ENCODE measurements around the gene XRCC2. TPM values are rescaled to one million over a fixed set of nuclear protein-coding genes. Genes with fewer than 3 reads are reported as not detected.

XRCC2 gene
- total and polyA plus RNA-seq, 2 experiments from 2014 or later, result 18.9 to 33.2 TPM

- TF ChIP-seq, protein P1, sequence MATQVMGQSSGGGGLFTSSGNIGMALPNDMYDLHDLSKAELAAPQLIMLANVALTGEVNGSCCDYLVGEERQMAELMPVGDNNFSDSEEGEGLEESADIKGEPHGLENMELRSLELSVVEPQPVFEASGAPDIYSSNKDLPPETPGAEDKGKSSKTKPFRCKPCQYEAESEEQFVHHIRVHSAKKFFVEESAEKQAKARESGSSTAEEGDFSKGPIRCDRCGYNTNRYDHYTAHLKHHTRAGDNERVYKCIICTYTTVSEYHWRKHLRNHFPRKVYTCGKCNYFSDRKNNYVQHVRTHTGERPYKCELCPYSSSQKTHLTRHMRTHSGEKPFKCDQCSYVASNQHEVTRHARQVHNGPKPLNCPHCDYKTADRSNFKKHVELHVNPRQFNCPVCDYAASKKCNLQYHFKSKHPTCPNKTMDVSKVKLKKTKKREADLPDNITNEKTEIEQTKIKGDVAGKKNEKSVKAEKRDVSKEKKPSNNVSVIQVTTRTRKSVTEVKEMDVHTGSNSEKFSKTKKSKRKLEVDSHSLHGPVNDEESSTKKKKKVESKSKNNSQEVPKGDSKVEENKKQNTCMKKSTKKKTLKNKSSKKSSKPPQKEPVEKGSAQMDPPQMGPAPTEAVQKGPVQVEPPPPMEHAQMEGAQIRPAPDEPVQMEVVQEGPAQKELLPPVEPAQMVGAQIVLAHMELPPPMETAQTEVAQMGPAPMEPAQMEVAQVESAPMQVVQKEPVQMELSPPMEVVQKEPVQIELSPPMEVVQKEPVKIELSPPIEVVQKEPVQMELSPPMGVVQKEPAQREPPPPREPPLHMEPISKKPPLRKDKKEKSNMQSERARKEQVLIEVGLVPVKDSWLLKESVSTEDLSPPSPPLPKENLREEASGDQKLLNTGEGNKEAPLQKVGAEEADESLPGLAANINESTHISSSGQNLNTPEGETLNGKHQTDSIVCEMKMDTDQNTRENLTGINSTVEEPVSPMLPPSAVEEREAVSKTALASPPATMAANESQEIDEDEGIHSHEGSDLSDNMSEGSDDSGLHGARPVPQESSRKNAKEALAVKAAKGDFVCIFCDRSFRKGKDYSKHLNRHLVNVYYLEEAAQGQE (IDR thresholded peaks at IDR 0.05; ENCODE audit: unreplicated experiment), result no peak
- TF ChIP-seq CTCF (conservative IDR thresholded peaks at IDR 0.05; ENCODE audit: low read depth in 2 of 2) (no peak), JUNB (IDR thresholded peaks at IDR 0.05; ENCODE audit: unreplicated experiment) (no peak), EZH2phosphoT487 (IDR thresholded peaks at IDR 0.05; ENCODE audit: unreplicated experiment) (no peak)
Measured at GRCh38 chr7:152661479-152661878, 14.5 kb downstream of the XRCC2 start (continued).

DNA sequence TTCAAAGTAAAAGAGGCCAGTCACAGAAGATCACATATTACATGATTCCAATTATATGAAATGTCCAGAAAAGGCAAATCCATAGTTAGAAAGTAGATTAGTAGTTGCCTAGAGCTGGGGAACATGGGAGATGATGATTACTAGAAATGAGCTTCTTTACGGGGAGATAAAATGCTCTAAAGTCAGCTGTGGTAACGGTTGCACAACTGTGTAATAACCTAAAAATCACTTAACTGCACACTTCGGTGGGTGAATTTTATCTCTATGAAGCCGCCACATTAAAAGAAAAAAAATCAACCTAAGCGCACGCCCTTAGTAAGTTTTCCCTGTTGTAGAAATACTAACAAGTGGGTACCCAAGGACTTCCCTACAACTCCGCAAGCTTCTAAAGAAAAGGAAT, 15.9 kb downstream of the XRCC2 start:
- peaks cover 39% of the 10 kb centered on the region for H3K36me3 ChIP-seq (ENCODE audit: insufficient read depth)
- DNase-seq (ENCODE audit: low spot score) (no peak), ATAC-seq (no peak)
- H3K27me3 ChIP-seq (ENCODE audit: insufficient read depth), result no peaks in the 10 kb centered on the region
- no peaks in the 10 kb centered on the region for H3F3A ChIP-seq (replicated peaks; ENCODE audit: low read depth)
- no peaks in the 10 kb centered on the region for H3K4me1 ChIP-seq (ENCODE audit: insufficient read depth)
- Mint-ChIP-seq H3K36me3 (ENCODE audit: low read depth) (peaks cover 75% of the 10 kb centered on the region), H3K4me3 (no peak overlapping the region), H3K27ac (no peak overlapping the region), H3K9me3 (no peaks in the 10 kb centered on the region), H3K27me3 (ENCODE audit: insufficient read depth, low read depth, poor library complexity) (peaks cover 2% of the 10 kb centered on the region), H3K4me1 (peaks cover 5% of the 10 kb centered on the region; the same call in 1 of the 3 replicates)
- H3K4me2 ChIP-seq, result no peak overlapping the region
- no peak overlapping the region for H2AFZ ChIP-seq
- H4K20me1 ChIP-seq (replicated peaks; ENCODE audit: insufficient read depth), result peaks cover 60% of the 10 kb centered on the region
- no peak overlapping the region for H3K4me3 ChIP-seq
- peaks cover 96% of the 10 kb centered on the region for H3K79me2 ChIP-seq (replicated peaks; ENCODE audit: insufficient read depth)
- no peak overlapping the region for H3K27ac ChIP-seq (ENCODE audit: low read depth)
- TF ChIP-seq ETS1 (IDR thresholded peaks at IDR 0.05), result no peak
- TF ChIP-seq POLR2AphosphoS5 (IDR thresholded peaks at IDR 0.05; ENCODE audit: low read depth), result no peak
- TF ChIP-seq JUNB (IDR thresholded peaks at IDR 0.05; ENCODE audit: unreplicated experiment), result no peak
- no peak for TF ChIP-seq EZH2 (IDR thresholded peaks at IDR 0.05; ENCODE audit: low read depth, unreplicated experiment)
- TF ChIP-seq NANOG (IDR thresholded peaks at IDR 0.05; ENCODE audit: borderline replicate concordance), result no peak
- H3K9me2 ChIP-seq (ENCODE audit: insufficient read depth), result no peaks in the 10 kb centered on the region

Data from GM23338 (cell line).